Transverse colon (tissue), 3 donors: ENCODE data around the gene TRIM43.
"Not testable (repeated sequence)": the region's sequence is repeated elsewhere in the genome, so short reads cannot be mapped to it uniquely, and the experiment has no call there.

Experiments used
- POLR2A ChIP-seq: fragments of 450-650 bp; IDR thresholded peaks from one replicate; pipeline ENCODE4 v1.6.1; 2016; ENCODE audit warnings: antibody characterized with exemption, mild to moderate bottlenecking, moderate library complexity
- TF ChIP-seq, protein P1 (sequence below), 5 experiments: fragments of 200-600 bp in 3 of 5; fragments of 450-650 bp in 2 of 5; sonication (generic) in 3 of 5; IDR thresholded peaks; 1 replicate in 2 of 5; 2 replicates in 3 of 5; pipeline ENCODE4 v1.5.1; 2016 to 2017; ENCODE audit warnings: antibody characterized with exemption in 5 of 5, inconsistent platforms in 3 of 5, mild to moderate bottlenecking in 2 of 5, moderate library complexity in 1 of 5

DNA sequence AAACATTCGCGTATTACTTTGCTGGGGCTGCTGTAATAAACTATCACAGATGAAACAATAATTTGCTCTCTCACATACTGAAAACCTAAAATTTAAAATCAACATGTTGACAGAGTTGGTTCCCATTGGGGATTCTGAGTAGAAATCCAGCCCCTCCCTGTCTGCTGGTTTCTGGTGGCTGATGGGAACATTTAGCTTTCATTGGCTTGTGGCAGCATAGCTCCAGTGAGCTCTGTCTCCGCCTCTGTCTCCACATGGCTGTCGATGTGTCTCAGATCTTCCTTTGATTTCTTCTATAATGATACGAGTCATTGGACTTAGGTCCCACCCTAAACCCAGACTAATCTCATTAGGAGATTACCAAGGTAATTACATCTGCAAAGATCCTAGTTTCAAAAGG lies 30.9 kb downstream of the TRIM43 start:
- TF ChIP-seq, protein P1, sequence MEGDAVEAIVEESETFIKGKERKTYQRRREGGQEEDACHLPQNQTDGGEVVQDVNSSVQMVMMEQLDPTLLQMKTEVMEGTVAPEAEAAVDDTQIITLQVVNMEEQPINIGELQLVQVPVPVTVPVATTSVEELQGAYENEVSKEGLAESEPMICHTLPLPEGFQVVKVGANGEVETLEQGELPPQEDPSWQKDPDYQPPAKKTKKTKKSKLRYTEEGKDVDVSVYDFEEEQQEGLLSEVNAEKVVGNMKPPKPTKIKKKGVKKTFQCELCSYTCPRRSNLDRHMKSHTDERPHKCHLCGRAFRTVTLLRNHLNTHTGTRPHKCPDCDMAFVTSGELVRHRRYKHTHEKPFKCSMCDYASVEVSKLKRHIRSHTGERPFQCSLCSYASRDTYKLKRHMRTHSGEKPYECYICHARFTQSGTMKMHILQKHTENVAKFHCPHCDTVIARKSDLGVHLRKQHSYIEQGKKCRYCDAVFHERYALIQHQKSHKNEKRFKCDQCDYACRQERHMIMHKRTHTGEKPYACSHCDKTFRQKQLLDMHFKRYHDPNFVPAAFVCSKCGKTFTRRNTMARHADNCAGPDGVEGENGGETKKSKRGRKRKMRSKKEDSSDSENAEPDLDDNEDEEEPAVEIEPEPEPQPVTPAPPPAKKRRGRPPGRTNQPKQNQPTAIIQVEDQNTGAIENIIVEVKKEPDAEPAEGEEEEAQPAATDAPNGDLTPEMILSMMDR (IDR thresholded peaks at IDR 0.05) = not testable (repeated sequence)
- not testable (repeated sequence) for TF ChIP-seq POLR2A
